Gastroesophageal sphincter (tissue), 3 donors: ENCODE data around the gene SFSWAP.

Experiments
- POLR2AphosphoS5 ChIP-seq: sonication (generic); formaldehyde crosslinking; IDR thresholded peaks from one replicate; pipeline ENCODE4 v1.6.1; 2017; ENCODE audit warnings: antibody characterized with exemption
- TF ChIP-seq, protein P1 (sequence below), 4 experiments: fragments of 200-600 bp in 2 of 4; fragments of 450-650 bp in 2 of 4; sonication (generic) in 1 of 4; IDR thresholded peaks; one replicate each; pipeline ENCODE4 v1.5.1; 2017 to 2019; ENCODE audit warnings: antibody characterized with exemption in 4 of 4, mild to moderate bottlenecking in 2 of 4, moderate library complexity in 2 of 4

DNA sequence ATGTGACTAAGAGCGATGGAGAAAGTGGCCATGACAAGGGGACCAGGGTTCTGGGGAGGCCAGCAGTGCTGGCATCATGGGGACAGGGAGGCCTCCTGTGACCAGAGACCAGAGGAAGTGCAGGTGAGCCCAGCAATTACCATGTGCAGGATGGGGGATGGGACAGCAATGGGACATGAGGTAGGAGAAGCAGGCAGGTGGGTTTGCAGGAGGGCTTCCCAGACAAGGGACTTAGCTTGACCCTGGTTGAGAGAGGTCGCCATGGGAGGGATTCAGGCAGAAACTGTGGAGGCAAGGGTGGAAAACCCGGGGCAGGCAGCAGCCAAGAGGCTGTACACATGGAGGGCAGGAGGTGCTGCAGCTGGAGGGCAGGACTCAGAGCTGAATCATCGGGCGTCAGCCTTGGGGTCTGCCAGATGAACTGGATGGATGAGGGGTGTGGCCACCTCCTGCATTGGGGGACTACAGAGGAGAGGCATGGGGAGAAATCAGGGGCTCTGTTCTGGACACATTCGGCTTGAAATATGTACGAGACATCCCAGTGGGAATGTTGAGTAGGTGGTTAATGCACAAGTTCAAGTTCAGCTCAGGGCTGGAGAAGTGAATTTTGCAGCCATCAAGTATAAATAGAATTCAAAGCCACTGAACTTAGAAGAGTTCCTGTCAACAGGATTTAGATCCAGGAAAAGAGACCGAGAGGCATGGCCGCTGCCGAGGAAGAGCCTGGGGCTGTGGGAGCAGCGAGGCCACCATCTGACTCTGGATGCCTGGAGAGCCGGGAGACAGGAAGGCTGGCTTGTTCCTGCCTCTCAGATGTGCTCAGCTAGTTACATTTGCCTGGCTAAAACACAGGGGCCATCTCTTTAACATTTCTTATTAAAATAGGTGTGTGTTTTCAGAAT, 36.6 kb downstream of the SFSWAP start:
- TF ChIP-seq, protein P1, sequence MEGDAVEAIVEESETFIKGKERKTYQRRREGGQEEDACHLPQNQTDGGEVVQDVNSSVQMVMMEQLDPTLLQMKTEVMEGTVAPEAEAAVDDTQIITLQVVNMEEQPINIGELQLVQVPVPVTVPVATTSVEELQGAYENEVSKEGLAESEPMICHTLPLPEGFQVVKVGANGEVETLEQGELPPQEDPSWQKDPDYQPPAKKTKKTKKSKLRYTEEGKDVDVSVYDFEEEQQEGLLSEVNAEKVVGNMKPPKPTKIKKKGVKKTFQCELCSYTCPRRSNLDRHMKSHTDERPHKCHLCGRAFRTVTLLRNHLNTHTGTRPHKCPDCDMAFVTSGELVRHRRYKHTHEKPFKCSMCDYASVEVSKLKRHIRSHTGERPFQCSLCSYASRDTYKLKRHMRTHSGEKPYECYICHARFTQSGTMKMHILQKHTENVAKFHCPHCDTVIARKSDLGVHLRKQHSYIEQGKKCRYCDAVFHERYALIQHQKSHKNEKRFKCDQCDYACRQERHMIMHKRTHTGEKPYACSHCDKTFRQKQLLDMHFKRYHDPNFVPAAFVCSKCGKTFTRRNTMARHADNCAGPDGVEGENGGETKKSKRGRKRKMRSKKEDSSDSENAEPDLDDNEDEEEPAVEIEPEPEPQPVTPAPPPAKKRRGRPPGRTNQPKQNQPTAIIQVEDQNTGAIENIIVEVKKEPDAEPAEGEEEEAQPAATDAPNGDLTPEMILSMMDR (IDR thresholded peaks at IDR 0.05) = no peak
- TF ChIP-seq POLR2AphosphoS5 = no peak
